H9 (cell line): ENCODE results near the gene DAB1. TPM values are rescaled to one million over a fixed set of nuclear protein-coding genes. Genes with fewer than 3 reads are reported as not detected.

Source experiments
- DNase-seq: peaks from one replicate; pipeline ENCODE4 v3.0.0-alpha.2; 2017
- H2AFZ ChIP-seq: one replicate; pipeline ENCODE4 v1.6.1; 2013; ENCODE audit warnings: mild to moderate bottlenecking, low read length, control low read depth, moderate library complexity
- H2AK5ac ChIP-seq: 2 replicates; pipeline ENCODE4 v1.6.1; 2013; ENCODE audit warnings: low read length, control low read depth, mixed read lengths; ENCODE audit not compliant: insufficient read length
- H2BK120ac ChIP-seq: one replicate; pipeline ENCODE4 v1.6.1; 2013; ENCODE audit warnings: low read depth, mild to moderate bottlenecking, low read length, control low read depth, inconsistent platforms; ENCODE audit not compliant: poor library complexity, severe bottlenecking
- H2BK12ac ChIP-seq: 2 replicates; pipeline ENCODE4 v1.6.1; 2013; ENCODE audit warnings: low read length, control low read depth, mixed read lengths, low read depth; ENCODE audit not compliant: insufficient read length
- H2BK15ac ChIP-seq: 2 replicates; pipeline ENCODE4 v1.6.1; 2013; ENCODE audit warnings: low read depth, low read length, control low read depth
- H2BK20ac ChIP-seq: one replicate; pipeline ENCODE4 v1.6.1; 2013; ENCODE audit warnings: low read depth, mild to moderate bottlenecking, low read length, control low read depth, inconsistent platforms; ENCODE audit not compliant: poor library complexity, severe bottlenecking
- H2BK5ac ChIP-seq: 2 replicates; pipeline ENCODE4 v1.6.1; 2013; ENCODE audit warnings: low read length, control low read depth, mixed read lengths; ENCODE audit not compliant: insufficient read length
- H3K14ac ChIP-seq: 2 replicates; pipeline ENCODE4 v1.6.1; 2013; ENCODE audit warnings: low read length, control low read depth; ENCODE audit not compliant: insufficient read depth
- H3K18ac ChIP-seq: 2 replicates; pipeline ENCODE4 v1.6.1; 2013; ENCODE audit warnings: low read depth, mild to moderate bottlenecking, mixed read lengths, low read length, control low read depth; ENCODE audit not compliant: insufficient read length
- H3K23ac ChIP-seq: 2 replicates; pipeline ENCODE4 v1.6.1; 2013; ENCODE audit warnings: low read length, control low read depth, mixed read lengths, low read depth; ENCODE audit not compliant: insufficient read length
- H3K23me2 ChIP-seq: 2 replicates; pipeline ENCODE4 v1.6.1; 2013; ENCODE audit warnings: low read depth, mild to moderate bottlenecking, mixed read lengths, low read length, control low read depth; ENCODE audit not compliant: insufficient read length, poor library complexity, severe bottlenecking
- H3K27ac ChIP-seq: 2 replicates; pipeline ENCODE4 v1.5.1; 2013; ENCODE audit warnings: low read length, control low read depth, mixed read lengths, low read depth; ENCODE audit not compliant: insufficient read length
- H3K27me3 ChIP-seq: 2 replicates; pipeline ENCODE4 v1.6.1; 2013; ENCODE audit warnings: low read length, control low read depth, inconsistent platforms; ENCODE audit not compliant: insufficient read depth
- H3K4ac ChIP-seq: 2 replicates; pipeline ENCODE4 v1.6.1; 2013; ENCODE audit warnings: low read depth, mild to moderate bottlenecking, control low read depth, inconsistent platforms, low read length, moderate library complexity
- H3K4me1 ChIP-seq: 2 replicates; pipeline ENCODE4 v1.6.1; 2013; ENCODE audit warnings: low read length, control low read depth, inconsistent platforms; ENCODE audit not compliant: insufficient read depth
- H3K4me2 ChIP-seq: 2 replicates; pipeline ENCODE4 v1.6.1; 2013; ENCODE audit warnings: low read length, control low read depth, mixed read lengths; ENCODE audit not compliant: insufficient read length, insufficient read depth
- H3K56ac ChIP-seq: 2 replicates; pipeline ENCODE4 v1.6.1; 2013; ENCODE audit warnings: low read depth, mild to moderate bottlenecking, mixed read lengths, low read length, control low read depth; ENCODE audit not compliant: insufficient read length
- H3K79me1 ChIP-seq: 2 replicates; pipeline ENCODE4 v1.6.1; 2013; ENCODE audit warnings: low read depth, mild to moderate bottlenecking, moderate library complexity, low read length, control low read depth, inconsistent platforms; ENCODE audit not compliant: insufficient read depth, poor library complexity, severe bottlenecking
- H3K79me2 ChIP-seq: 2 replicates; pipeline ENCODE4 v1.6.1; 2013; ENCODE audit warnings: low read length, control low read depth, inconsistent platforms; ENCODE audit not compliant: insufficient read depth
- H3K9ac ChIP-seq: 2 replicates; pipeline ENCODE4 v1.6.1; 2013; ENCODE audit warnings: low read length, control low read depth, mixed read lengths; ENCODE audit not compliant: insufficient read length; ENCODE audit errors: extremely low read depth
- H3K9me3 ChIP-seq: one replicate; pipeline ENCODE4 v1.6.1; 2013; ENCODE audit warnings: low read depth, low read length, inconsistent platforms; ENCODE audit not compliant: control insufficient read depth
- H3T11ph ChIP-seq: one replicate; pipeline ENCODE4 v1.6.1; 2013; ENCODE audit warnings: mild to moderate bottlenecking, low read length, control low read depth, inconsistent platforms
- H4K20me1 ChIP-seq: one replicate; pipeline ENCODE4 v1.6.1; 2013; ENCODE audit not compliant: control insufficient read depth, insufficient read length, insufficient read depth
- H4K5ac ChIP-seq: 2 replicates; pipeline ENCODE4 v1.6.1; 2013; ENCODE audit warnings: low read depth, mild to moderate bottlenecking, mixed read lengths, low read length, control low read depth; ENCODE audit not compliant: insufficient read length
- H4K8ac ChIP-seq: replicated peaks from 2 replicates; pipeline ENCODE4 v1.6.1; 2013; ENCODE audit warnings: low read length, control low read depth, mixed read lengths, low read depth; ENCODE audit not compliant: insufficient read length
- H4K91ac ChIP-seq: 2 replicates; pipeline ENCODE4 v1.6.1; 2013; ENCODE audit warnings: low read depth, mild to moderate bottlenecking, moderate library complexity, mixed read lengths, low read length, control low read depth; ENCODE audit not compliant: insufficient read length
- H3K27ac Mint-ChIP-seq, 3 experiments: 2 replicates in 2 of 3; 3 replicates in 1 of 3; pipeline ENCODE4 v1.8.0; 2020 to 2021; ENCODE audit warnings: mixed read lengths in 3 of 3, mild to moderate bottlenecking in 1 of 3, moderate library complexity in 1 of 3
- H3K27me3 Mint-ChIP-seq: 2 replicates; pipeline ENCODE4 v1.8.0; 2021; ENCODE audit warnings: low read depth, mild to moderate bottlenecking, moderate library complexity, mixed read lengths
- H3K36me3 Mint-ChIP-seq, 3 experiments: 2 replicates in 2 of 3; 3 replicates in 1 of 3; pipeline ENCODE4 v1.8.0; 2020 to 2021; ENCODE audit warnings: low read depth in 3 of 3, mixed read lengths in 3 of 3; ENCODE audit not compliant: insufficient read depth in 1 of 3
- H3K4me1 Mint-ChIP-seq, 2 experiments: 2 replicates each; pipeline ENCODE4 v1.8.0; 2020; ENCODE audit warnings: mixed read lengths in 2 of 2
- H3K4me3 Mint-ChIP-seq, 2 experiments: 2 replicates in 1 of 2; 3 replicates in 1 of 2; pipeline ENCODE4 v1.8.0; 2020 to 2021; ENCODE audit warnings: mild to moderate bottlenecking in 2 of 2, mixed read lengths in 2 of 2, moderate library complexity in 1 of 2
- H3K9me3 Mint-ChIP-seq, 2 experiments: 2 replicates in 1 of 2; 3 replicates in 1 of 2; pipeline ENCODE4 v1.8.0; 2020; ENCODE audit warnings: mild to moderate bottlenecking in 2 of 2, mixed read lengths in 2 of 2, moderate library complexity in 1 of 2
- CTCF ChIP-seq: fragments of 200-600 bp; sonication (generic); conservative IDR thresholded peaks from 3 replicates; pipeline ENCODE4 v1.8.0; 2021; ENCODE audit warnings: antibody characterized with exemption, mild to moderate bottlenecking
- WGBS: extraction: QIAGEN DNeasy Blood & Tissue Kit; methylation state at CpG from one replicate; pipeline ENCODE4 v1.1.7; 2013; ENCODE audit warnings: missing lambda C conversion rate, low lambda C conversion rate, mixed read lengths; ENCODE audit not compliant: insufficient read length; ENCODE audit errors: extremely low coverage; 5-methylcytosine and 5-hydroxymethylcytosine counted together
- total RNA-seq: library from RNA; stranded (reverse); gene quantifications from 2 replicates; pipeline ENCODE4 v1.2.1, GENCODE V29; 2021

DAB1 gene
- total RNA-seq, 1 experiment from 2014 or later, result 9.3 TPM

- Mint-ChIP-seq H3K27me3 (peaks cover 2% of the 10 kb centered on the region; the same call in 1 of the 2 replicates), H3K36me3 (no peaks in the 10 kb centered on the region), H3K27ac (peak overlapping the region in 2 of 3 experiments; percentile 65 to 88; a peak in 4 of 7 replicates), H3K9me3 (no peaks in the 10 kb centered on the region), H3K4me1 (peaks cover 48 to 56% of the 10 kb centered on the region in 2 experiments), H3K4me3 (peak overlapping the region in 1 of 2 experiments; percentile 28; a peak in 1 of 5 replicates)
- no peak for TF ChIP-seq CTCF
- H3K18ac ChIP-seq, result no peak overlapping the region
- no peak overlapping the region for H4K91ac ChIP-seq
- H3K4me2 ChIP-seq, result peak overlapping the region; percentile 15
- H3K27ac ChIP-seq, result no peak overlapping the region
- H3K79me1 ChIP-seq, result no peaks in the 10 kb centered on the region
- no peaks in the 10 kb centered on the region; the same call in 1 of the 2 replicates for H3K27me3 ChIP-seq
- peak overlapping the region; percentile 52; the same call in 1 of the 2 replicates for H3K14ac ChIP-seq
- no peaks in the 10 kb centered on the region for H4K20me1 ChIP-seq
- no peaks in the 10 kb centered on the region for H3K79me2 ChIP-seq
- peaks cover 3% of the 10 kb centered on the region; the same call in 1 of the 2 replicates for H3K4me1 ChIP-seq
- no peak overlapping the region for H3K9ac ChIP-seq
- no CpG with 5 or more reads among the region's 7 CpGs for WGBS
- H2BK120ac ChIP-seq, result no peak overlapping the region
- H3K23me2 ChIP-seq, result no peaks in the 10 kb centered on the region
- H2BK12ac ChIP-seq, result no peak overlapping the region
- H2BK20ac ChIP-seq, result no peak overlapping the region
- H4K8ac ChIP-seq, result no peak overlapping the region
- no peaks in the 10 kb centered on the region for H3K9me3 ChIP-seq
- no peak for DNase-seq
- H2BK5ac ChIP-seq, result no peak overlapping the region
- no peak overlapping the region for H3K4ac ChIP-seq
- no peak overlapping the region for H4K5ac ChIP-seq
- no peak overlapping the region for H3K56ac ChIP-seq
- H3K23ac ChIP-seq, result no peak overlapping the region
- H2AK5ac ChIP-seq, result no peak overlapping the region
- H3T11ph ChIP-seq, result no peak overlapping the region
- no peak overlapping the region for H2BK15ac ChIP-seq
- no peak overlapping the region for H2AFZ ChIP-seq
Observed at GRCh38 chr1:57102561-57103326, 321.1 kb downstream of the DAB1 start.
